Measurements from ENCODE around the gene FOSB.

- TF ChIP-seq, protein P1, sequence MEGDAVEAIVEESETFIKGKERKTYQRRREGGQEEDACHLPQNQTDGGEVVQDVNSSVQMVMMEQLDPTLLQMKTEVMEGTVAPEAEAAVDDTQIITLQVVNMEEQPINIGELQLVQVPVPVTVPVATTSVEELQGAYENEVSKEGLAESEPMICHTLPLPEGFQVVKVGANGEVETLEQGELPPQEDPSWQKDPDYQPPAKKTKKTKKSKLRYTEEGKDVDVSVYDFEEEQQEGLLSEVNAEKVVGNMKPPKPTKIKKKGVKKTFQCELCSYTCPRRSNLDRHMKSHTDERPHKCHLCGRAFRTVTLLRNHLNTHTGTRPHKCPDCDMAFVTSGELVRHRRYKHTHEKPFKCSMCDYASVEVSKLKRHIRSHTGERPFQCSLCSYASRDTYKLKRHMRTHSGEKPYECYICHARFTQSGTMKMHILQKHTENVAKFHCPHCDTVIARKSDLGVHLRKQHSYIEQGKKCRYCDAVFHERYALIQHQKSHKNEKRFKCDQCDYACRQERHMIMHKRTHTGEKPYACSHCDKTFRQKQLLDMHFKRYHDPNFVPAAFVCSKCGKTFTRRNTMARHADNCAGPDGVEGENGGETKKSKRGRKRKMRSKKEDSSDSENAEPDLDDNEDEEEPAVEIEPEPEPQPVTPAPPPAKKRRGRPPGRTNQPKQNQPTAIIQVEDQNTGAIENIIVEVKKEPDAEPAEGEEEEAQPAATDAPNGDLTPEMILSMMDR (IDR thresholded peaks at IDR 0.05): no peak
- no peak for TF ChIP-seq POLR2A (IDR thresholded peaks at IDR 0.05)
- no peak for TF ChIP-seq EP300 (IDR thresholded peaks at IDR 0.05)
These were observed 47.4 kb downstream of the FOSB start for GRCh38 chr19:45515081-45515624.

Measured in ovary (tissue), 3 donors.